TTC549 (cell line): ENCODE data around the gene SPATA31A1.
"Not testable (repeated sequence)": the region's sequence is repeated elsewhere in the genome, so short reads cannot be mapped to it uniquely, and the experiment has no call there.

ENCODE experiments used
- FAIRE-seq: peaks from 2 replicates; lab custom pipeline; 2012; peaks lifted over from hg19 to GRCh38; lab: Jason Lieb, UNC

SPATA31A1 gene

GRCh38 chr9:39355369-39355768, at the start of gene SPATA31A1:
SPATA31A1 (plus strand) TSS chr9:39355669; CDS start chr9:39355731, 62 bp downstream.
- FAIRE-seq, result not testable (repeated sequence)

- not testable (repeated sequence) for FAIRE-seq
Measured at GRCh38 chr9:39407261-39408204, 52.1 kb downstream of the SPATA31A1 start.

- not testable (repeated sequence) for FAIRE-seq
Measured at GRCh38 chr9:39411254-39411940, 55.9 kb downstream of the SPATA31A1 start.
